Colonic mucosa (tissue), 4 donors: Measurements from ENCODE around the gene POU6F2. TPM values are rescaled to one million over a fixed set of nuclear protein-coding genes. Genes with fewer than 3 reads are reported as not detected.

ENCODE experiments used
- DNase-seq: peaks from one replicate; pipeline ENCODE4 v3.0.0-alpha.2; 2020
- H3K27ac ChIP-seq: fragments of 200-600 bp; one replicate; pipeline ENCODE4 v1.8.0; 2021
- H3K27me3 ChIP-seq: fragments of 200-600 bp; one replicate; pipeline ENCODE4 v1.8.0; 2021
- H3K36me3 ChIP-seq: fragments of 200-600 bp; one replicate; pipeline ENCODE4 v1.8.0; 2021
- H3K4me1 ChIP-seq: fragments of 200-600 bp; one replicate; pipeline ENCODE4 v1.8.0; 2021; ENCODE audit warnings: mild to moderate bottlenecking
- H3K4me3 ChIP-seq: fragments of 200-600 bp; one replicate; pipeline ENCODE4 v1.8.0; 2021
- H3K9ac ChIP-seq, 2 donors: one replicate each; pipeline ENCODE4 v1.7.0; 2013; ENCODE audit warnings: control low read depth in 2 of 2, low read depth in 2 of 2, low read length in 2 of 2
- H3K9me3 ChIP-seq: fragments of 200-600 bp; one replicate; pipeline ENCODE4 v1.8.0; 2021
- intact Hi-C: fragments of 100-400 bp; cut with DNase I; formaldehyde crosslinking; loops from one replicate; pipeline ENCODE4 v1.14.1; 2022
- total RNA-seq, 2 donors: library from RNA; stranded (reverse); fragmentation: NEBNext Ultra II Directional in 1 of 2; extraction: Animal tissue kit (Norgen Biotek cat#: 25700) in 1 of 2; gene quantifications; one replicate each; pipeline ENCODE4 v1.2.1, GENCODE V29; 2021
- TF ChIP-seq, protein P1 (sequence below): fragments of 200-600 bp; IDR thresholded peaks from one replicate; pipeline ENCODE4 v1.8.0; 2022; ENCODE audit warnings: antibody characterized with exemption, mild to moderate bottlenecking
- donor health status: healthy.
- donor health status: DM: no; HTN: no; CAD: no.
- donor health status: DM: no; HTN: no; CAD: no.

Gene POU6F2
- total RNA-seq, 2 donors from 2014 or later: 1.3 TPM; not detected in 1

GRCh38 chr7:39291628-39292410 is 314.1 kb downstream of the POU6F2 start:
- no peaks in the 10 kb centered on the region for H3K27me3 ChIP-seq
- no peak overlapping the region for H3K27ac ChIP-seq
- DNase-seq: no peak
- TF ChIP-seq, protein P1, sequence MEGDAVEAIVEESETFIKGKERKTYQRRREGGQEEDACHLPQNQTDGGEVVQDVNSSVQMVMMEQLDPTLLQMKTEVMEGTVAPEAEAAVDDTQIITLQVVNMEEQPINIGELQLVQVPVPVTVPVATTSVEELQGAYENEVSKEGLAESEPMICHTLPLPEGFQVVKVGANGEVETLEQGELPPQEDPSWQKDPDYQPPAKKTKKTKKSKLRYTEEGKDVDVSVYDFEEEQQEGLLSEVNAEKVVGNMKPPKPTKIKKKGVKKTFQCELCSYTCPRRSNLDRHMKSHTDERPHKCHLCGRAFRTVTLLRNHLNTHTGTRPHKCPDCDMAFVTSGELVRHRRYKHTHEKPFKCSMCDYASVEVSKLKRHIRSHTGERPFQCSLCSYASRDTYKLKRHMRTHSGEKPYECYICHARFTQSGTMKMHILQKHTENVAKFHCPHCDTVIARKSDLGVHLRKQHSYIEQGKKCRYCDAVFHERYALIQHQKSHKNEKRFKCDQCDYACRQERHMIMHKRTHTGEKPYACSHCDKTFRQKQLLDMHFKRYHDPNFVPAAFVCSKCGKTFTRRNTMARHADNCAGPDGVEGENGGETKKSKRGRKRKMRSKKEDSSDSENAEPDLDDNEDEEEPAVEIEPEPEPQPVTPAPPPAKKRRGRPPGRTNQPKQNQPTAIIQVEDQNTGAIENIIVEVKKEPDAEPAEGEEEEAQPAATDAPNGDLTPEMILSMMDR: no peak
- no peaks in the 10 kb centered on the region for H3K9me3 ChIP-seq
- no peaks in the 10 kb centered on the region for H3K4me1 ChIP-seq
- no peak overlapping the region for H3K4me3 ChIP-seq
- intact Hi-C loops: no loop called here
- no peaks in the 10 kb centered on the region for H3K36me3 ChIP-seq
- H3K9ac ChIP-seq: no peak overlapping the region

GRCh38 chr7:39293056-39293823 is 315.5 kb downstream of the POU6F2 start:
- Histone ChIP-seq H3K4me3 (no peak overlapping the region), H3K27me3 (no peaks in the 10 kb centered on the region), H3K27ac (no peak overlapping the region), H3K9me3 (no peaks in the 10 kb centered on the region), H3K4me1 (no peaks in the 10 kb centered on the region), H3K36me3 (no peaks in the 10 kb centered on the region), H3K9ac (no peak overlapping the region)
- TF ChIP-seq, protein P1: no peak
- no peak for DNase-seq
- intact Hi-C loops: no loop called here

- intact Hi-C loops: no loop called here
- TF ChIP-seq, protein P1: no peak
- Histone ChIP-seq H3K36me3 (no peaks in the 10 kb centered on the region), H3K9me3 (no peaks in the 10 kb centered on the region), H3K27me3 (no peaks in the 10 kb centered on the region), H3K4me1 (no peaks in the 10 kb centered on the region), H3K4me3 (no peak overlapping the region), H3K27ac (no peak overlapping the region), H3K9ac (no peak overlapping the region)
- DNase-seq: no peak
Measured at GRCh38 chr7:39294022-39294421, 316.3 kb downstream of the POU6F2 start.

- Histone ChIP-seq H3K4me1 (no peaks in the 10 kb centered on the region), H3K27me3 (no peaks in the 10 kb centered on the region), H3K27ac (no peak overlapping the region), H3K4me3 (no peak overlapping the region), H3K9me3 (no peaks in the 10 kb centered on the region), H3K36me3 (no peaks in the 10 kb centered on the region), H3K9ac (no peak overlapping the region)
- TF ChIP-seq, protein P1: no peak
- intact Hi-C loops: no loop called here
- DNase-seq: no peak
Measured at GRCh38 chr7:39295796-39296195, 318.1 kb downstream of the POU6F2 start.

DNA sequence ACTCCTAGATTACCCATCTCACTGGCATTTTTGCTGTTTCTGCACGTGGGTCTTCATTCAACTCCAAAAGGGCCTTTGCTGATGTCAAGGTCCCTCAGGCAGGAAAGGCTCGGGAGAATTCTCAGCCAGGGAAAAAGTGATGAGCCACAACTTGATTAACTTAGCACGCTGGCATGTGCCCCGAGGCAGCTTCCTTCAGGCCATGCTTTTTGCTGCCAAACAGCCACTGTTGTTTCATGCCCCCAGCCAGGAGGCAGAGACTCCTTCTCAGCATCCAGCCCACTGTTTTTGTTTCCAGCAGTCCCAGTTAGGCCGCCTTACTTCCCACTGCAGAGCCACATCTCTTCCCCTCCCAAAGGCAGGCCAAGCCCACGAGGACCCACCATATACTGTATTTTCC is 322.0 kb downstream of the POU6F2 start:
- Histone ChIP-seq H3K4me1 (no peaks in the 10 kb centered on the region), H3K27ac (no peak overlapping the region), H3K27me3 (no peaks in the 10 kb centered on the region), H3K4me3 (no peak overlapping the region), H3K36me3 (no peaks in the 10 kb centered on the region), H3K9ac (no peak overlapping the region), H3K9me3 (no peaks in the 10 kb centered on the region)
- no peak for DNase-seq
- intact Hi-C loops: no loop called here
- TF ChIP-seq, protein P1: no peak
